ENCODE data around the gene RASGRF2. TPM values are rescaled to one million over a fixed set of nuclear protein-coding genes. Genes with fewer than 3 reads are reported as not detected.

The RASGRF2 gene
- total RNA-seq, 4 donors from 2014 or later: 3.3 to 26.4 (median 12.3) TPM

DNA sequence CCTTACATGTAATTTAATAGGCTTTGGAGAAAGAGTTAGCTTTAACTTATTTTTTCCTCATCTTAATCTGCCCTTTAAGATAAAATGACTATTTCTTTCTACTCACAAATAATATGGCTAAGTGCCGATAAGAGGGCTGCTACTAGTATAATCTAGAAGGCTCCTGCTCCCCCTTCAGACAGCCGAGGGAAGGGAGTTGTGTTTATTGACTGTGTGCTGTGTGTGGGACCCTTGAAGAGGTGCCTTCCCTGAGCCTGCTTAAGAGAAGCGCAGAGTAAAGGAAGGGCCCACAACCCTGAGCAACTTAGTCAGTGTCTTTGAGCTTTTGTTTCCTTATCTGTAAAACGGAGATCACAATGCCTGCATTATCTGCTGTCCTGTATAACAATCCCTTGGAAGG lies 244.9 kb downstream of the RASGRF2 start:
- H3K4me3 ChIP-seq: no peak overlapping the region
- DNase-seq: no peak
- no peaks in the 10 kb centered on the region for H3K27me3 ChIP-seq
- no peak overlapping the region for H3K27ac ChIP-seq
- TF ChIP-seq POLR2A (IDR thresholded peaks at IDR 0.05): no peak
- TF ChIP-seq, protein P1, sequence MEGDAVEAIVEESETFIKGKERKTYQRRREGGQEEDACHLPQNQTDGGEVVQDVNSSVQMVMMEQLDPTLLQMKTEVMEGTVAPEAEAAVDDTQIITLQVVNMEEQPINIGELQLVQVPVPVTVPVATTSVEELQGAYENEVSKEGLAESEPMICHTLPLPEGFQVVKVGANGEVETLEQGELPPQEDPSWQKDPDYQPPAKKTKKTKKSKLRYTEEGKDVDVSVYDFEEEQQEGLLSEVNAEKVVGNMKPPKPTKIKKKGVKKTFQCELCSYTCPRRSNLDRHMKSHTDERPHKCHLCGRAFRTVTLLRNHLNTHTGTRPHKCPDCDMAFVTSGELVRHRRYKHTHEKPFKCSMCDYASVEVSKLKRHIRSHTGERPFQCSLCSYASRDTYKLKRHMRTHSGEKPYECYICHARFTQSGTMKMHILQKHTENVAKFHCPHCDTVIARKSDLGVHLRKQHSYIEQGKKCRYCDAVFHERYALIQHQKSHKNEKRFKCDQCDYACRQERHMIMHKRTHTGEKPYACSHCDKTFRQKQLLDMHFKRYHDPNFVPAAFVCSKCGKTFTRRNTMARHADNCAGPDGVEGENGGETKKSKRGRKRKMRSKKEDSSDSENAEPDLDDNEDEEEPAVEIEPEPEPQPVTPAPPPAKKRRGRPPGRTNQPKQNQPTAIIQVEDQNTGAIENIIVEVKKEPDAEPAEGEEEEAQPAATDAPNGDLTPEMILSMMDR (IDR thresholded peaks at IDR 0.05): no peak
- intact Hi-C loops (cut with DNase I; ENCODE audit: low total_unique reads): no loop called here
- no peaks in the 10 kb centered on the region for H3K4me1 ChIP-seq
- no peaks in the 10 kb centered on the region for H3K36me3 ChIP-seq
- no peaks in the 10 kb centered on the region for H3K9me3 ChIP-seq

GRCh38 chr5:81207009-81207408 lies 246.8 kb downstream of the RASGRF2 start:
- Histone ChIP-seq H3K27me3 (no peaks in the 10 kb centered on the region), H3K4me3 (no peak overlapping the region), H3K36me3 (no peaks in the 10 kb centered on the region), H3K9me3 (no peaks in the 10 kb centered on the region), H3K27ac (no peak overlapping the region), H3K4me1 (no peaks in the 10 kb centered on the region)
- TF ChIP-seq POLR2A (IDR thresholded peaks at IDR 0.05): no peak
- TF ChIP-seq, protein P1 (IDR thresholded peaks at IDR 0.05): no peak
- intact Hi-C loops (cut with DNase I; ENCODE audit: low total_unique reads): no loop called here
- DNase-seq: no peak

DNA sequence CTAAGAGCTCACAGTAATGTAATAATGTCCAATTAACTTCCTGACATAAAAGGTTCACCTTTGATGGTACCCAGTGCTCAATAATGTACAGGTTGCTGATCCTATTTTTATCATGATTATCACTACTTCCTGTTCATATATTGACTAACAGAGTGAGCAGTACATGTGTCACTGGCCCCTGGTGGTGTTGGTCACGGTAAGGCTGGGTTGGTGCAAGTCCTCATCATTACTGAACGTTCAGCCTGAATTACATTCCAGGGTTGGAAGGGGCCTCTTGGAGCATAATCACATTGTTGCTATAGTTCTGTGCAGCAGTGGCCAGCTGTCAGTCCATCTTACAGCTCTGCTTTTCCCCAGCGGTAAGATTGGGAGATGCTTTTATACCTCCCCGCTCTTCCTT lies 248.7 kb downstream of the RASGRF2 start:
- no peak overlapping the region for H3K4me3 ChIP-seq
- DNase-seq: no peak
- TF ChIP-seq POLR2A (IDR thresholded peaks at IDR 0.05): no peak
- TF ChIP-seq, protein P1 (IDR thresholded peaks at IDR 0.05): no peak

GRCh38 chr5:81209386-81209785 lies 249.2 kb downstream of the RASGRF2 start:
- Histone ChIP-seq H3K9me3 (no peaks in the 10 kb centered on the region), H3K4me3 (no peak overlapping the region), H3K36me3 (no peaks in the 10 kb centered on the region), H3K27ac (no peak overlapping the region), H3K4me1 (no peaks in the 10 kb centered on the region), H3K27me3 (no peaks in the 10 kb centered on the region)
- intact Hi-C loops (cut with DNase I; ENCODE audit: low total_unique reads): no loop called here
- no peak for TF ChIP-seq POLR2A (IDR thresholded peaks at IDR 0.05)
- TF ChIP-seq, protein P1 (IDR thresholded peaks at IDR 0.05): no peak
- no peak for DNase-seq

More for the DNA sequence above, 248.7 kb downstream of the RASGRF2 start:
- H3K9me3 ChIP-seq: no peaks in the 10 kb centered on the region
- intact Hi-C loops (cut with DNase I; ENCODE audit: low total_unique reads): no loop called here
- H3K36me3 ChIP-seq: no peaks in the 10 kb centered on the region
- H3K27ac ChIP-seq: no peak overlapping the region
- H3K27me3 ChIP-seq: no peaks in the 10 kb centered on the region
- H3K4me1 ChIP-seq: no peaks in the 10 kb centered on the region

DNA sequence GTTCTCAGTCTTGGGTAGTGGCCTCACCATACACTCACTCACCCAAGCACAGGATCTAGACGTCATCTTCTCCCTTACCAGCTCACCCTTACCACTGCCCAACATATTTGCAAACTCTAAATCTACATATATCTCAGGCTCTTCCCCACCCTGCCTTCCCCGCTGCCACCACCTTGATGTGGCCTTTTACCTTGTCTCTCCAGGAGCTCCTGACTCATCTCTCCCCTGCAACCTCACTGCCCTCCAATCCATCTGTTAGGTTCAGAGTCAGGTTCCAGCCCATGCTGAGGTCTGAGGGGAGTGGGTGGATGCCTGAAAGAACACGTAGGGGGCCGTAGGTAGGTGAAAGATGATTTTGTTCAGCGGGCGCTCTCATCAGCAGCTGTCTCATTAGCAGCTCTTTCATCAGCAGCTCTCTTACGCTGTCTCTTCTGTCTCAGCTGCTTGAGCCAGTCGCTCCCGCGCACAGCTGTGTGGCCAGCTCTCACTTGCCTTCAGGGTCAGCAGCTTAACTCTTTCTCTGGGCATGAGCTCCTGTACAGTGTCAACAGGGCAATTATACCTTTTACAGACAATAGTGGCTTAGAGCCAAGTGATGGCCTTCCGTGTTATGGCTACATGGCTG lies 249.8 kb downstream of the RASGRF2 start:
- TF ChIP-seq, protein P1 (IDR thresholded peaks at IDR 0.05): no peak
- no peak for TF ChIP-seq POLR2A (IDR thresholded peaks at IDR 0.05)
- intact Hi-C loops (cut with DNase I; ENCODE audit: low total_unique reads): no loop called here
- H3K27me3 ChIP-seq: no peaks in the 10 kb centered on the region

More for the DNA sequence above, 249.8 kb downstream of the RASGRF2 start:
- no peaks in the 10 kb centered on the region for H3K9me3 ChIP-seq
- no peak overlapping the region for H3K4me3 ChIP-seq
- no peak for DNase-seq
- no peaks in the 10 kb centered on the region for H3K4me1 ChIP-seq
- no peaks in the 10 kb centered on the region for H3K36me3 ChIP-seq
- no peak overlapping the region for H3K27ac ChIP-seq

Data from uterus (tissue), 4 donors.